ENCODE results near the gene OMA1.
"Not testable (repeated sequence)": the region's sequence is repeated elsewhere in the genome, so short reads cannot be mapped to it uniquely, and the experiment has no call there.

Gene OMA1

DNA sequence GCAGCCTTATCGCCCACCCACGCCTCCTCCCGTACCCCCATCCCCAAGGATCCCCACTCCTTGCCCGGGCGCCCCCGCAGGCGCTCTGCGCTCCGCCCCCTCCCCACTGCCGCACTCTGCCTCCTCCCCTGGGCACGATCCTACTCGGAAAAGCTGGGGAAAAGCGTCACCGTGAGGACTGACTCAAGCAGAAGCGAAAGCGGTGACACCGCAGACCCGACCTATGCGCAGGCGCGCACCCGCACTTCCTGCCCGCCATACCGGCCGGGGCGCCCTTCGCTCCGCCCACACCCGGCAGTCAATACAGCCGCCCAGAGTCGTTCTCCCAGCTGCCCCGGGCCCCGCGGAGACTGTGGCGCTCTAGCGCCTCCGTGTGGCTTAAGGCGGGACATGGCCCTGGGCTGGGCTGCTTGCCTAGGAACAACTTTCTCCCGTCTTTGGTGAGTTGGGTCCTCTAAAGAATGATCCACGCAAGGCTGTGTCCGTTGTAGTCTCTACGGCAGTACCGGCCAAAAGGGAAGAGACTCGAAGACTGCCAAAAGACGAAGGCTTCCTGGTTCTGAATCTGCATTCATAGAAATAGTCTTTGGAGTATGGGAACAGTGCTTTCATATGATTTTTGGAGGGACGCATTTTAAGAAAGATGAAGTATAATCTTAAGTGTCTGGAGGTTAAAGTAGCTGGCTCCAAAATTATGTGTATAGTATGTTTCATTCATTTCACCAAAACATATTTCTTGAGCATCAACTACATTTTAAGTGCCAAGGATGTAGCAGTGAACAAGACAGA is at the start of gene OMA1:
OMA1 (minus strand) TSS at position 207 of the 789 bp plus-strand sequence. CDS start 7,432 bp downstream, outside the sequence.
- DNase-seq, result peak; percentile 97

DNA sequence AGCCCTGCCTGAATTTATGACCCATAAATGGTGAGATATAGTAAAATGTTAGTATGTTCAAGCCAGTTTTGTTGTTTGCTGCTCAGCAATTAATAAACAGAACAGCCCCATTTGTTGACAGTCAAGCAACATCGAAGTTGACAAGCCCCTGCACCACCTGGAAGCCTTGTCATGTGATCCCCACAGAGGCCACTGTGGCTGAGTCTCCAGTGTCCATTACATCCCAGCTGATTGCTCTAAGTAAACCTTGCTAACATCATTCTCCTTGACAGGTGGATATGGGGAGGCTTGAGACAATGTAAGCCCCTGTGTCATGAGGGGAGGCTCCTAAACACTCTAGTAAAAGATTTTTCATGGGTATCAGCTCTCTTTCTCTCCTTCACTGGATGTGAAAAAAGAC is 48.0 kb upstream of the OMA1 start:
- no peak for DNase-seq

DNA sequence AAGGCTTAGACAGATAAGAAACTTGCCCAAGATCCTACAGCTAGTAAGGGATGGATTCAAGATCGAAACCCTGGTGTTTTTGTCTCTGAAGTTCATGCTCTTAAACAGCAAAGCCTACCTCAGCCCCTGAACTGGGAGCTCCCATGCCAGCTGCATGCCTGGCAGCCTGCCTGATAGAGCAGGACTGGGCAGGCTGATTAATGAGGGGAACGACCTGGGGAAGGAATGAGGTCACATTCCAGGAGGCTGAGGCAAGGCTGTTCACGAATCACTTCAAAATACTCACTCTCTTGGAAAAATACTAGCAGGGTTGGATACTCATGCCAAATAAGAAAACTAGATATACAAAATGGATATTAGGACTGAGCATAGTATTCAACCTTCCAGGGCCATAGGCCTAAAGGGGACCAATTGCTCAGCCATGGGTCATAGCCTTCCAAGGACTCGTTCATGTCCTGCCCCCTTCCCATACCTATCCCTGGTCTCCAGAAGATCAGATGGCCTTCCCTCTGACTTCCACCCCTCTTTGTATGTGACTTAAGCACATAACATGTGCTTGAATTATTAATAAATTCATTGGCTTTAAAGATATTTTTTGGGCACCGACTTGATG is 46.1 kb upstream of the OMA1 start:
- DNase-seq, result no peak

DNA sequence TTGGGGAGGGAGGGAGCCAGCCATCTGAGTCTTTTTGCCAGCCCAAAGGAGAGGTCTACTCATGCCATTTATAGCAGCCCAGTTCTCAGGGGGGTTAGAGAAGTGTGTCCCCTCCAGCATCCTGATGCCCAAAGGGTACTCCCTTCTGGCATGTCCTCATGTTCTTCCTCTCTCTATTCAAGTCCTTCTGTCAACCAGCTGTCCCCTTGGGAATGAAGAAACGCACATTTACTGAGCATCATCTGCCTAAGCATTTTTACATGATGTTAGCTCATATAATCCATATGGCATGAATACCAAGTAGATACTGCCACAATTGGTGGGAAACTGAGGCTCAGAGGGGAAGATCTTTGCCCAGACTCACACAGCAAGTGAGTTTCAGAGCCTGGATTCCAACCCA is 45.3 kb upstream of the OMA1 start:
- DNase-seq, result no peak

DNA sequence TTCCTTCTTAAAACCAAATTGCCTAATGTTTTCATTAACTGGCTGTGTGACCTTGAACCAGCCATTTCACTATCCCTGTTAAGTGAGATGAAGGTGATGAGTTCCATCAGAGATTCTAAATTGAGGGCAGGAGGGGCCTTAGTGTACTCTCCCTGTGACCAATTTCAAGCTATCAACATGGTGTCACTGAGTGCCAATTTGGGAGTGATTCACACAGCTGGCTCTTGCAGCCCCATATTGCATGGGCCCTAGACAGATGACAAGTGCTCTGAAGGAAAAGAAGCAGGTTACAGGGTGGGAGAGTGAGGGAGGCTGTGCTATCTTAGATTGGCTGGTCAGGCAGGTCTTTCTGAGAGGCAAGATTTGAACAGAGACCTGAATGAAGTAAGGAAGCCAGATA is 43.5 kb upstream of the OMA1 start:
- DNase-seq, result no peak

DNA sequence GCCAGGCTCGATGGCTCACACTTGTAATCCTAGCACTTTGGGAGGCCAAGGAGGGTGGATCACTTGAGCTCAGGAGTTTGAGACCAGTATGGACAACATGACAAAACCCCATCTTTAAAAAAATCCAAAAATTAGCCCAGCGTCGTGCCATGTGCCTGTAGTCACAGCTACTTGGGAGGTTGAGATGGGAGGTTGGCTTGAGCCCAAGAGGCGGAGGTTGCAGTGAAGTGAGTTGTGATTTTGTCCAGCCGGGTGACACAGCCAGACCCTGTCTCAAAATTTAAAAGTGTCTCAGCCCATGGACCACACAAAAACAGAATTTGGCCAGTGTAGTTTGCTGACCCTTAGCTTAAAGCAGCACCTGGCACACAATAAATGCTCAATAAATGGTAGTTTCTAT is 41.9 kb upstream of the OMA1 start:
- no peak for DNase-seq

DNA sequence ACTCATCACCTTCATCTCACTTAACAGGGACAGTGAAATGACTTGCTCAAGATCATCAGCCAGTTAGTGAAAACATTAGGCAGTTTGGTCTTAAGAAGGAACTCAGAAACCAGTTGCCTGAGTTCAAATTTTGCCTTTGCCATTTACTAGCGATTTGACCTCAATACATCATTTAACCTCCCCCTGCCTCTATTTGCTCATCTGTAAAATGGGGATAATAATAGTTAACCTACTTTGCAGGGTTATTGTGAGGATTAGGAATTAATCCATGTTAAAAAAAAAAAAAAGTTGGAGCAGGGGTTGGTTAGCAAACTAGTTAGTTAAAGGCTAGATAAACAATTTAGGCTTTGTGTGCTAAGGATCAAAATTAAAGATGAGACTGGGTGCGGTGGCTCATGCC is 41.1 kb upstream of the OMA1 start:
- DNase-seq, result no peak

DNA sequence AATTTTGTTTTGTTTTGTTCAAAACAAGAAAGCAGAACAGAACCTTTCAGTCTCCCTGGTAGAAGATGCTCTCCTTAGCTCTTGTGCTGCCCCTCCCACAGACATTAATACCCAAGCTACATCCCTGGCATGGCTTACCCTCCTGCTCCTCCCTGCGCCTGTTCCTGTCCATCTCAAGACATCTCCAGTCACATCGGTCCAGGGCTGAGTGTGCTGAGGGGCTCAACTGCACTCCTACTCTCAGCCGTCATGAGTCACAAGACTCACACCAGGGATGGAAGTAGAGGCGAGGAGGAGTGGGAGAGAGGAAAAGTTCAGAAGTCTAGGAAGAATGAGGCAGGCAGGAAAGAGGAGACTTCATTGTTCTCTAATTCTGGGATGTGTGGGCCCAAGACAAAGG is 39.7 kb upstream of the OMA1 start:
- DNase-seq, result no peak

DNA sequence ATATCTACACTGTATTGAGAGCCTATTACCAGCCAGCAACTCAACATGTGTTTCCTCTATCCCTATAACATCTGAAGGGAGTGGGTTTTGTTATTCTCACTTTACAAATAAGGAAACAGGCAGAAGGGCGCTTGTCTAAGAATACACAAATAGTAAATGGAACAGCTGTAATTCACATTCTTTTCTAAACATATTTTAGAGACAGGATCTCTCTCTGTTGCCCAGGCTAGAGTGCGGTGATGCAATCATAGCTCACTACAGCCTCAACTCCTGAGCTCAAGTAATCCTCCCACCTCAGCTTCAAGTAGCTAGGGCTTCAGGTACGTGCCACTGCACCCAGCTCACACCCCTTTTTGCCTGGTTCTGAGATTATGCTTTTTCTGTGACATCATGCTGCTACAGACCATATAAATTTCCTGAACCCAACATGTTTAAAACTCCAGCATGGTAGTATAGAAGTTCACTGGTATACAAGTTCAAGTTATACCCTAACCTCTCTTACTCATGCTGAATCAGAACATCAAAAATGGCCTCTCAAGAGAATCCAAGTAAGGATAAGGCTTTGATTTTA is 39.1 kb upstream of the OMA1 start:
- DNase-seq, result no peak

DNA sequence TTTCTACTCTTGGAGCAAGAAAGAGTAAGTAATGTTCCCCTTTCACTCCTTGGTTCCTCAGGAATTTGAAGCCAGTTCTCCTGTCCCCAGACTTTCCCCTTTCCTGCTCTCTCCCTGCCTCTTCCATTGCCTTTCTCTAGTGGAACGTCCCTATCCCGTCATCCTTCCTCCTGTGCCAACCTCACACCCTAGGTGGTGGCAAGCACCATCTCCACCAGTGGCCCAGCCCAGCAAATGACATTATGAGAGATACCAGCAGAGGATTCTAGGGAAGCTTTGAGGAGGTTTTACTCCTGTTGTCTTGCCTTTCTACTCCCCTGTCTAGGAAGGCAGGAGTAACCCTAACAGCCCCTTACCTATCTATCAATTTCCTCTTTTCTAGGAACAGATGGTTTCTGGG is 38.6 kb upstream of the OMA1 start:
- DNase-seq, result no peak

DNA sequence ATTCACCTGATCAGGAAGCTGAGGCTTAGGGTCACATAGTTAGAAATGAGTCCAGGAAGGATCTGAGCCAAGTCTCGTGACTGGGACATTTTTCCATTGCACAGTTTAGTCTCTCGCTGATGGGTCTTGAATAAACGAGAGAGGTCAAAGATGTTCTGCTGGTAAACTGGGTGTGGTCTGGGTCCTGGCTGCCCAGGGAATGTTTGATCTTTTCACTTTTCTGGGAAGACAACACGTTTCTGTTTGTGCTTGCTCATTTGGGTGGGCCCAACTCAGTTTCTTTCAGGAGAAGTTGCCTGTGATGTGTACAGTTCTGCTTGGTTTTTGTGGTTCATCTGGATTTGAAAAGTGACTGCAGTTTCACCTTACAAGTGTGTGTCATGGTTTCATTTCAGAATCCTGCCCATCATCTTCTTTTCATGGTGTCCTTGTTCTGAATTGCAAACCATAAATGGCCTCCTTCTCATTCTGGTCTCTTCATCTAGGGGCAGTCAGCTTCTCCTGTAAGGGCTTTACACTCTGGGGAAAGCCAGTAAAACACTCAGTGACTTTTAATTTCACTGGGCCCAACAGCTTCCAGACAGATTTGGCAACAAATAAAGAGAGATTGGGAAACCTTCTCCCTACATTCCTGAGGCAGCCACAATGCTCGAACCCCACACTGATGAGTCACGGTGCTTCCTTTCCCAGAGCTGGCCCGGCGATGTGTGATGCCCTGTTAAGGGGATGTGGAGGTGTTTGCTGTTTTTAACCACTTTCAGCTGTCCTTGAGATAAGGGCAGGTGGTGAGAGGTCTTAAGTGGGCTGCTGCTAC is 37.8 kb upstream of the OMA1 start:
- no peak for DNase-seq

DNA sequence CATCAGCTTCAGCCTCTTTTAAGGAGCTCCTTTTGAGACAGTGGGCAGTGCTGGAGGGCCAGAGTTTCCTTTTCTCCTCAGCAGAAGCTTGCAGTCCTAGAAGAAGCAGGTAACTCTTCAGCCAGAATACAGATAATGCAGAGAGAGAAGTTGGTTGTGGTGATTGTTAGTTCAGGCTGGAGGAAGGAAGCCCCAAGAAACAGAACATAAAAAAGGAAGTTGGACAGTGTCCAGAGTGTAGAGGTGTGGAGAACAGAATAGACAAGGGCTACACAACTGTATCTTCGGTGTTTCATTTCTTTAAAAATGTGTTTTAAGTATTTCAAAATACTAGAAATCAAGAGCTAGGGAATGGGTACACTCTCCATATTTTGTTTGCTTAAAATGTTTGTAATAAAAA is 37.0 kb upstream of the OMA1 start:
- DNase-seq, result no peak

DNA sequence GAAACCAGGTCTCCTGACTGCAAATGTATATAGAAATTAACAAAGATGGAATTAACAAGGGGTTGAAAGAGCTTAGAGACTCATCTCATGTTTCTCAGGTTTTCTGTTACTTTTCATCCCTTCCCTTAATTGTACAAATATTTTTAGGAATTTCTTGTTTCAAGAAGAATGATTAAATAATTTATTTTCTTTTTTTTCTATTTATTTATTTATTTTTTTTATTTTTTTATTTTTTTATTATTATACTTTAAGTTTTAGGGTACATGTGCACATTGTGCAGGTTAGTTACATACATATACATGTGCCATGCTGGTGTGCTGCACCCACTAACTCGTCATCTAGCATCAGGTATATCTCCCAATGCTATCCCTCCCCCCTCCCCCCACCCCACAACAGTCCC is 35.6 kb upstream of the OMA1 start:
- not testable (repeated sequence) for DNase-seq

DNA sequence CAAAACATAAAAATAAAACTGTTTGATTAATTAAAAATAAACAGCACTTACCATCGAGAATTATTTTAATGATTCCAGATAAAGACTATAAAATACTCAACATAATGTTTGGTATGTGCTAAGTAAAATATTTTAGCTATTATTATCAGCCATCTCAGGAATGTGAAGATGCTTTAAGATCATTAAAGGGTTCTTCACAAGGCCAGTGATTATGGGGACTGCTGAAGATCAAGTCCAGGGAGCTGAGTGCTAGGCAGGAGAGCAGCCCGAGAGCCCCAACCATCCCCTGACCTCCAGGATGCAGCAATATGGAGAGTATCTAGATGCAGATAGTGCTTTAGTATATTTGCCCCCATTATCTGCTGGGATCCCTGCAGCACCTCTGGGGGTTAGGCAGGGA is 35.1 kb upstream of the OMA1 start:
- no peak for DNase-seq

DNA sequence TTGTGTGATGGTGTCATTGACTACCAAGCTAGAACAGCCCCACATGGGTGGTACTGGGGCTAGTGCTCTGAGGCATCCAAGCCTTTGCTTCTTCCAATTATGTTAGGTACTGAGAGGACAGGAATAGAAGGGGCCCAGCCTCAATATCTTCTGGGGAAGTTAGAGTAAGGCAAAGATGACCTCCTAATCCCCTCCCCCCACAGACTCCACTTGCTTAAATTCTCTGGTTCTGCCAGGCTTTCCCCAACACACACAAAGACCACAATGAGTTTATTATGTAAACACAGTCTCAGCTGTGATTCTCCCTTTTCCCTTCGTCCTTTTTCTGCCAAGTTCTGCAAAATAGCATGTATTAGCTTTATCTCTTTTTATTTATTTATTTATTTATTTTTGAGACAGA is 33.7 kb upstream of the OMA1 start:
- no peak for DNase-seq

DNA sequence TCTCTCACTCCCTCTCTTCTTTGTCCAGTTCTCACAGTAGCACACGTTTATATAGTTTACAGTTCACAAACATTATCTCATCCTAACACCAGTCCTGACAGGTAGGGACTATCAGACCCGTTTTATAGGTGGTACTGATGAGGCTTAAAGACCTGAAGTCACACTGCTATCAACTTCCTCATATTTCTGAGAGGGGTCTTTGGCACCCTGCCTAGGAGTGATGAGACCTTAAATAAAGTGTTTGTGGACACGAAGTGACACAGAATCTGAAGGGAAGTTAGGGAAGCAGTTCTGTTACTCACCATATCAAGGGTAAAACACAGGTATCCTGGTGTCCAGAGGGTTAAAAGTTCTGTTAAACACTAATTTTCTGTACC is 31.1 kb upstream of the OMA1 start:
- DNase-seq, result no peak

DNA sequence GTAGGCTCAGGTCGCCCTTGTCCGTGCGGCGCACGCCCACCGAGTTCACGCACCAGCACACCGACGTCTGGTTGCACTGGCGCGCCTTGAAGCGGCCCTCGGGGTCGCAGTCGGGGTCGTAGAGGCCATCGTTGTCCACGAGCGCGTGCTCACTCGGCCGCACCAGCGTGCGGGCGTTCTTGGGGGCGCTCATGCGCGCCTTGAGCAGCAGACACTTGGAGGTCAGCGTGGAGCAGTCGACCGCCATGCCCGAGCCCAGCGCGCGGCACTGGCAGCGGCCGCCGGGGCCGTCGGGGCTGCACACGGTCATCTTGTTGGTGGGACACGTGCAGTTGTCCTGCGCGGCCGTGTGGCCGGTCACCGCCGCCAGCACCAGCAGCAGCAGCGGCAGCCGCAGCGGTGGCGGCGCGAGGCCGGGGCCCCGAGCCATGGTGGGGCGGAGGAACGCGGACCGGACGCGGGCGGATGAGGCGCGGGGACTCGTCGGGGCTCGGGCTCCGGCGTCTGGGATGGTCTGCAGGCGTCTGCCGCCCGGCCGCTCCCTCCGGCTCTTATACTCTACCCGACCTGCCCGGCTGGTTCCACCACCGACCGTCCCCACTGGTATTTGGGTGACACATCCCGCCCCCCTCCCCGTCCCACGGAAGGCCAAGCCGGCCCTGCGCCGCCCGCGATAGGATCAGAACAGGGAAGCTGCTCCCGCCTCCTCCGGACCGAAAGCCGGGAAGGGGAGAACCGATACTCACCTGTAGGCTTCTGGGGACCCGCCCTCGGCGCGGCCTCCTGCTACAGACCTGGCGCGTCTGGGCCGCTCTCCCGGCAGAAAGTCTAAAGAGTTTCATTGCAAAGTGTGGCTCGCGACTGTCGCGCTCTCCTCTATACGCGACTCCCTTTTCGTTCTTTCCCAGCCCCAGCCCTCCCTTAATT is 30.5 kb upstream of the OMA1 start, which contains the start of gene TACSTD2:
TACSTD2 (minus strand) TSS at position 526 of the 927 bp plus-strand sequence; CDS start at position 430, 96 bp downstream.
- no peak for DNase-seq

DNA sequence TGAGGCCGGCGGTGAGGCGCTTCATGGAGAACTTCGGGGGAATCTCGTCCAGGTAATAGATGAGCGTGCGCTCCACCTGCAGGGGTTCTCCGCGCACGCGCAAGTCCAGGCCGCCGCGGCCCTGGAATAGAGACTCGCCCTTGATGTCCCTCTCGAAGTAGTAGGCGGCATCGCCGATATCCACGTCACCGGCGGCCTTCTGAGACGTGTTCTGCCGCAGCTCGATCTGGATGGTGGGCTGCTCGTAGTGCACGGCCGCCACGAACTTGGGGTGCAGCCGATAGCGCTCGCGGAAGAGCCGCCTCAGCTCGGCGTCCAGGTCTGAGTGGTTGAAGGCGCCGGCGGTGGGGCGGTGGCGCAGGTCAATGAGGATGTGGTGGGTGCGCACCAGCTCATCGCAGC is 29.8 kb upstream of the OMA1 start:
- DNase-seq, result no peak

DNA sequence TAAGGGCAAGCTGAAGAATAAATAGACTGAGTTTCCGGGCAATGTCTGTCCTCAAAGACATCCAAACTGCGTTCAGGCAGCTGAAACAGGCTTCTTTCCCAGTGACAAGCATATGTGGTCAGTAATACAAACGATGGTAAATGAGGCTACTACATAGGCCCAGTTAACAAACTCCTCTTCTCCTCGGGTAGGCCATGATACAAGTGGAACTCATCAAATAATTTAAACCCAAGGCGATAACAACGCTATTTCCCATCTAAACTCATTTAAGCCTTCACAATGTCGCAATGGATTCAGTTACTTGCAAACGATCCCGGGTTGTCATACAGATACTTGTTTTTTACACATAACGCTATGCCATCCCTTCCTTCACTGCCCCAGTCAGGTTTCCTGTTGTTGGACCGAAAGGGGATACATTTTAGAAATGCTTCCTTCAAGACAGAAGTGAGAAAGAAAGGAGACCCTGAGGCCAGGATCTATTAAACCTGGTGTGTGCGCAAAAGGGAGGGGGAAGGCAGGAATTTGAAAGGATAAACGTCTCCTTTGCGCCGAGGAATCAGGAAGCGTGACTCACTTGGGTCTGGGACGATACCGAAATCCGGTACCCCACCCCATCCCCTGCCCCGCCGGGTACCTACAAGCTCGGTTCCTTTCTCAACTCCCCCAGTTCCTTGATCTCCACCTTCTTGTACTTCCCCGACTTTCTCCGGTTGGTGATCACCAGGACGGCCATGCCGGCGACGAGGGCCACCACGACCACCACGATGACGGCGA is 29.2 kb upstream of the OMA1 start:
- DNase-seq, result no peak

DNA sequence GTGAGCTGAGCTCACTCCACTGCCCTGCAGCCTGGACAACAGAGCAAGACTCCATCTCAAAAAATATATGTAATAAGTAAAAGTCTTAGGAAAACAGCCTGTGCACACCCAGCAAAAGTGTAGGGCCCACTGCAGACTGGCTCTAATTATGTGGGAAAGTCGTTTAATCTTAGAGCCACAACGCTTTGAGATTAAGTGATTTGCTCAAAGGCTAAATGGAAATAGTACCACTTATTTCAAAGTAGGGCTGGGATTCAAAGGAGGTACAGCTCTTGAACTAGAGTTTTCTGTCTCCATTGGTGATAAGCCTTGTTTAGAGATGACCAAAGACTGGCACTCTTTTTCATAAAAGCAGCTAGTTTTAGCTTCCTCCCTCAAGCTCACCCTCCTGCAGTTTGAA is 28.3 kb upstream of the OMA1 start:
- no peak for DNase-seq
